NCI-H128 (cell line): Measurements from ENCODE around the gene MAD1L1.

ENCODE experiments used
- DNase-seq: peaks from one replicate; lab custom pipeline; 2025; ENCODE audit not compliant: unreplicated experiment; lab: John Stamatoyannopoulos, UW

The MAD1L1 gene

DNA sequence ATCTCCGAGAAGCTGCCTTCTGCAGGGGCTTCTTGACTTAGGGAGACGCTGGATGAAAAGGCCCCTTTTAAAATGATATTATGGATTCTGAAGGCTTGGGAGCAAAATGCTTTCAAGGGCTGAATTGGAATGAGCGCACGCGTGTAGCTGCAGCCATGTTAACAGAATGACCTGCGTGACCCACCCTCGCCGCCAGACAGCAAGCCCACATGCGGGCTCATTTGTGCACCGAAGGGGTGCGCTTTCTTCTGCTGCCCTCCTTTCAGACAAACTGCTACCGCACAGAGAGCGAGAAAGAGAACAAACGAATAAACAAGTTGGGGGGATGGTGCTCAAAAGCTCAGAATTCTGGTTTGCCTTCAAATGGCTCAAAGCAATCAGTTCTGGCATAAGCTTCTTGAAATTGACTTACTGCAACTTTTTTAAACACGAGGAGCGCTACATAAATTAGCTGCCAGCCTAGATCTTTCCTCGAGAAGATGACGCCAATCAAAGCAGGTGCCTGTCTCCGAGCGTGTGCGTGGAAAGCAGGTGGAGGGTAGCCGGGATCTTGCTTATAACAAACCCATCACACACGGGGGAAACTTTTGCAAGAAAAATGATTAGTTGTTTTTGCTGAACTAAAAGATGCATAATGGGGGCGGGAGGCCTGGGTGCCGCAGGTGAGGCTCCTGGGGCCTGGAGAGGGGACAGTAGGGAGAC is 268.4 kb downstream of the MAD1L1 start:
- no peak for DNase-seq

DNA sequence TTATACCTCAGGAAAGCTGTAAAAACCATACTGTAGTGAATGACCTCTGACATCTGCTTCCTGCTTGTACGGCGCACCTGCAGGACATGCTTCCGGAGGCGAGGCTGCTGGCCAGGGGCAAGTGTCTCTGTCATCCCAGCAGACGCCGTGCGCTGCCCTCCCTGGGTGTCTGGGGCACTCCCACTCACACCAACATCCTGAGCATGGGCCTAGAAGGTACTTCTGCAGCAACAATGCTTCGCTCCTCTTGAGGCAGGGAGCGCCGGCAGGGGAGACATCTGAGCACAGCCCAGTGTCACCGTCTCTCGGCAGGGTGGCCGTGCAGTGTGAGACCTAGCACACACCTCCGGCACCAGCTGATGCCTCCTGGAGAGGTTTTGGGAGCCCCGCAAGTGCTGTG is 269.2 kb downstream of the MAD1L1 start:
- DNase-seq, result no peak

DNA sequence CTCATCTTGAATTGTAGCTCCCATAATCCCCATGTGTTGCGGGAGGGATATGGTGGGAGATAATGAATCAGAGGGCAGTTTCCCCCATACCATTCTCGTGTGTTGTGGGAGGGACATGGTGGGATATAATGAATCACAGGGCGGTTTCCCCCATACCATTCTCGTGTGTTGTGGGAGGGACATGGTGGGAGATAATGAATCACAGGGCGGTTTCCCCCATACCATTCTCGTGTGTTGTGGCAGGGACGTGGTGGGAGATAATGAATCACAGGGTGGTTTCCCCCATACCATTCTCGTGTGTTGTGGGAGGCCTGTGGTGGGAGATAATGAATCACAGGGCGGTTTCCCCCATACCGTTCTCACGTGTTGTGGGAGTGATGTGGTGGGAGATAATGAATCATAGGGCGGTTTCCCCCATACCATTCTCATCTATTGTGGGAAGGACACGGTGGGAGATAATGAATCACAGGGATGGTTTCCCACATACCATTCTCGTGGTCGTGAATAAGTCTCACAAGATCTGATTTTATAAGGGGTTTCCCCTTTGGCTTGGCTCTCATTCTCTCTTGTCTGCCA is 271.0 kb downstream of the MAD1L1 start:
- no peak for DNase-seq

DNA sequence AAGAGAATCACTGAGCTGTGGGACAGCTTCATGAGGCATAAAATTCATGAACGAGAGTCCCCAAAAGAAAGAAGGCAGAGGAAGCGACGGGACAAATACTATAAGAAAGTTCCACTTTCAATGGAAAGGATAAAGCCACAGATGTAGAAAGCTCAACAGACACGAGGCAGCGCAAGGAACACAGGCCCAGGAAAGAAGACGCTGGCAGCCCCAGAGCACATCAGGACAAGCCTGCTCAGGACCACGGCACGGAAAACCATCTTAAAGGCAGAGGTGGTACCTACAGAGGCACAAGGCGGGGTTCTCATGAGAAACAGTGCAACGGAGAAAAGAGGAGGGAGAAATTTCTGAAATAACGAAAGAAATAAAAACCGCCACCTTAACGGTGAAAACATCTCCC is 273.4 kb downstream of the MAD1L1 start:
- no peak for DNase-seq

DNA sequence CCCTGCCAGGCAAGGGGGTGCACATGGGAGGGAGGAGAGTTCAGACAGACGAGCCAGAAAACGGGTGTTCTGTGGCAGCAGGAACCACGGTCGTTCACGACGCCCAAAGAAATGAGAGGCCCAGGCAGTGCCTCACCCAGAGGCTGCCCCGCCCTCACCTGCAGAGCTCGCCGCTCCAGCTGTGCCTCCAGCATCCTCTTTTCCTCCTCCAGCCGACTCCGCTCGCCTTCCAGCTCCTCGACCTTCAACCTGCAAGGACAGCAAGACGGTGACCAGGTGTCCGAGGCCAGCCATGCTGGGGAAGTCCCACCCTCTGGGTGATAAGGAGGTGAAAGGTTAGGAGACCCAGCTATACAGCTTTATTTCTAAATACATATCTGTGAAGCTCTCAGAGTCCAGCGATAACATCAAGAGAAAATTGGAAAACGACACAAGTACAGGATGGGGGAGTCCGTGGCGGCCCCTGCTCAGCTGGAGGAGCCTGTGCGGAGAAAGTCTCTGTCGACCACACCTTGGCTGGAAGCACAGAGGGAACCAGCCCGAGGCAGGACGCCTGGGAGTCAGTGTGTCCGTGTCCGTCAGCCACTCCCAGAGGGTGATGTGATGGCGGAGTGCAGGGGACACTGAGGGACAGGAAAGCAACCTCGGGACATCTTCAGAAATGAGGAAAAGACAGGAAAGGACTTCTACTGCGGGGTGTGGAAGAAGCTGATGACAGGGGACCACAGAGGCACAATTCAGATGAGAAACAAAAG is 275.1 kb downstream of the MAD1L1 start:
- no peak for DNase-seq

DNA sequence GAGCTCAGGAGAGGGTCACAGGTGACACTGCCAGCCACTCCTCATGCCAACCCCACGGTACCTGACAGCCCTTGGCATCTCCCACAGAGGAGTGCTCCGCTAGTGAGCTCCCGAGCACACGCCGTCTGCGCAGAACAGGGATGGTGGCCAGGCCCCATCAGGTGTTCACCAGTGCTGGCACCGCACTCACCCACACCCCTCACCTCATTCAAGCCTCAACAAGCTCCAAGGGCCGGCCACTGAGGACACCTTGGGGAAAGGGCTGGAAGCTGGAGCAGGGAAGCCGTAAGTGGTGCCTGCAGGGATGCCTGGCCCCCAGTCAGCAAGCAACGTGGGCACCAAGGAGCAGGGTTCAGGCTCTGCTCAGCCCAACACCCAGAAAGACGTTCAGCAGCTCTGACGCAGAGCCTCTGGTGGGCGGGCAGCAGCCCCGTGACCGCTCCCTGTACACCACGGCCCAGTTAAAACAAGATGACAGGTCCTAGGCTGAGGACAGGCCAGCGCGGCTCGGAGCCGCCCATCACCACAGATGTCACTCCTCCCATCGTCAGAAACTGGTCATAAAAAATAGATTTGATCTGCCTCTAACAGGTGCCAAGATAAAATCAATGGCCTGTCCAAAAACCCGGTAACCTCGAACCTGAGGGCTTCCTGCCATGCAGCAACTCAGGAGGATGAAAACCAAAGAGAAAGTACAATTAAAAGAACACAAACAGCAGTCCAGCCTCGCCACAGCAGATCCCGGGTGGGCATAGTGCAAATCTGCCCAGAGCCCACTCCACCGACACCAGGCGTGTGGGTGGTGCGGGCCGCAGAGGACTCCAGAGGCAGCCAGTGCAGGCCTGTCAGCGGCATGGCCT is 275.9 kb downstream of the MAD1L1 start:
- no peak for DNase-seq

DNA sequence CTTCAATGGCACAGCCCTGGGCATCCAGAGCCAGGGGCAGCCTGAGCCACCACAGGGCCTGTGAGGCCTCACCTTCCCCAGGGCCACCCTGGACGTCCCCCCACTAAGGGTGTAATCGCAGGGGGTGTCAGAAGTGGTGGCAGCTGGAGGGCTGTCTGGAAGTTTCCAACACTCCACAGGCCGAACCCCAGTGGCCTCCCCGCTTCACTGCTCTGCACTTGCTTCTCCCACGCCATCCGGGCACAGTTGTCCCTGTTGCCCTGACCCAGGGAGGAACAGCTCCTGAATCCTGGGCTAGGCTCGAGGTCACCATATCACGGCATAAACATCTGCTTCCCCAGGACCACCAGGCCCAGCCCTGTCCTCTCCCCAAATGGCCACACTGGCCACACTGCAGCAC is 276.6 kb downstream of the MAD1L1 start:
- no peak for DNase-seq

DNA sequence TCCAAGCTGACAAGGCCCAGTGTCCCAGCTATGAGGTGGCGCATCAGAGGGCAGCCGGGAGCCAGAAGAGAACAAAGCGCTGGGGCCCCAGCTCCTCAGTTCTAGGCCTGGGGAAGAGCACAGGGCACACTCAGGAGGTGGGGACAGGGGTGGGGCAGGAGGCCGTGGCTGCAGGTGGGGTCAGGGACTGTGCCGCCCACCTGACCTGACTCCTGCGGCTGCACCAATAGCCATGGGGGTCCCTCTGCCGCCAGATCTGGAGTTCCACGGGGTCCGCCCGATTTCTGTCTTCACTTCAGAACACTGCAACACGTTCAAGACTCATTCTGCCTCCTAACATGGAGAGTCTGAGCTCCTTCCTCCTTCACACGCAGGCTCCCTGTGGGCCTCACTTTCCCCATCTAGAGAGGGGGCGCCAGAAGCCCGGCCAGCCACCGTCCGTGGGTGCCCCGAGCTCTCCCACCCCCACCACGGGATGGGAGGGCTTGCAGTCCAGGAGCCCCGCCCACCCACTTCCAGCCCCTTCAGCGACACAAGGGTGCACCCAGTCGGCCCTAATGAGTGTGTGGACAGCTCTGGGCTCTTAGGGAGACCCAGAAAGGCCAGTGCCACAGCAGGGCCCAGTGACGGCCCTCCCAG is 278.3 kb downstream of the MAD1L1 start:
- DNase-seq, result no peak

DNA sequence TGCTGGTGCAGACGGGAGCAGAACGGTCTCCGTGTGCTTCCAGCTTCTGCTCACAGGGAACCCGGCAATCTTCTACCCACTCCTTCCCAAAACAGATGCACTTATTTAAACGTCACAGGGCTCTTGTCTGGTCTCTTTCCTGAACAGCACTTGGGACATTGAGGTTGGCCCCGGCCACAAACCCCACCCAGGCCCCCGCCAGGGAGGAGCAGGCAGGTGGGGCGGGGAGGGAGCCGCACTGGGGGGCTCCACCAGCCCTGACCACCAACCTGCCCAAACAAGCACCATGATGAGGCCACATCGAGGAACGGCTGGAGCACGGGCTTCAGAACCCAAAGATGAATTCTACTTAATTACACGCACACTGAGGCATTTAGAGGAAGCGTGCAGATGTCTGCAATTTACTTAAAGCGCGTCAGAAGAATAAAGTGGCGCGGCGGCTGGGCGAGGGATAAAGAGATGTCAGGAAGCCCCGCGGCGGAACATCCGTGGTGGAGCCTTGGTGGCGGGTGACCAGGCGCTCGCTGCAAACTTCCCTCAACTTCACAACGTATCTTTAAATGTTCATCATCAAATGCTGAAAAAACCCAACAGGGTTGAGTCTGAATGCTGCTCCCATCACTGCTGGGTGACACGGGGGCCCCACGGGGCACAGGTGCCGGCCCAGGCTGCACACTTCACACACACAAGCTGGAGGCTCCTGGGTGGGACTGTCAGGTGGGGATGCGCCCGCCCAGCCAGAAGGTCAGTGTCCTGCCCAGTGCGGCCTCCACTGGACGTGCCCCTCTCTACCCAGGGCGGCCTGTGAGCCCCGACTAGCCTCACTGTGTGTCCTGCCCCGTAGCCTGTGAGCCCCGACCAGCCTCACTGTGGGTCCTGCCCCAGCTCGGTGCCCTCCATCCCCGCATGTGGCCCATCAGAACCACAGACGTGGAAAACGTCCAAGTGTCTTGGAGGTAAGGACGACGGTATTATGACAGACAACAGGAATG is 279.2 kb downstream of the MAD1L1 start:
- DNase-seq, result no peak

DNA sequence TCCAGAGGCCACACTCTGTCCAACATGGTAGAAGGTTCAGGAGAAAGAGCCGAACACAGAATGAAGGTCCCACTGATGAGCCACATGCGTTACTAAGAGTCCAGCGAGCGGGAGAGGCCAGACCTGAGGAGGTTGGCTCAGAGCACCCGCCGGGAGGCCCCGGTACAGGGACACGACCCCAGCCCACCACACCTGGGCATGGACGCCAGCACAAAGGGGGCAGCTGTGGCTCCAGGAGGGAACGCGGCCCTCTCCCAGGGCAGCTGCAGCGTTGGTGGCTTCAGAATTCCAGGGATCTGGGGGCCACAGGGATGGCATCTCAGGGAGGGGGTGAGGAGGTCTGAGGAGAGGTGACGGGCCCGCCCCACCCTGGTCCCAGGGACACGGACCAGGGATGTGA is 280.0 kb downstream of the MAD1L1 start:
- DNase-seq, result no peak

DNA sequence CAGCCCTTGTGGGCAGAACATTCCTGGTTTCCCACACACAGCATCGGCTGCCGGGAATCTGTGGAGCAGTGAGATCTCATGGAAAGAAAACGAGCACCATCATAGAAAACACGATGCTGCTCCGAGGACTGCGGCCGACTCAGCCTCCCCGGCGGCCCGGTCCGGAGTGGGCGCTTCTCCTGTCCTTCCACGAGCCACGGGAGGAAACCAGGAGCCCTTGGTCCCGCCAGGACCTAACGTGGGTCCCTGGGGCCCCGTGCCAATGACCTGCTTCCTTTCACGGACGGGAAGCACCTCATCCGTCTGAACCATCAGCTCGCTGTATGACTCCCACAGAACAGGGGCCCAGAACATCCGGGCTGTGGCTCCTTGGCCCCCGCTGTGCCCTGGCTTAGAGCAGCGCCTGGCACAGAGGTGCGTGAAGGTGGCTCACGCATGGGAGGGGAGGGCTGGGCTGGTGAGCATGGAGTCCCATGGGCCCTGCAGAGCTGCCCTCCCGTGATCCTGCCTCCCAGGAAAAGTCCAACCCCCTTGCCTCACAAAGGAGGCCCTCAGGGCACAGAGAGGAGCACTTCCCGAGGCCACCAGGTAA is 280.5 kb downstream of the MAD1L1 start:
- DNase-seq, result no peak

DNA sequence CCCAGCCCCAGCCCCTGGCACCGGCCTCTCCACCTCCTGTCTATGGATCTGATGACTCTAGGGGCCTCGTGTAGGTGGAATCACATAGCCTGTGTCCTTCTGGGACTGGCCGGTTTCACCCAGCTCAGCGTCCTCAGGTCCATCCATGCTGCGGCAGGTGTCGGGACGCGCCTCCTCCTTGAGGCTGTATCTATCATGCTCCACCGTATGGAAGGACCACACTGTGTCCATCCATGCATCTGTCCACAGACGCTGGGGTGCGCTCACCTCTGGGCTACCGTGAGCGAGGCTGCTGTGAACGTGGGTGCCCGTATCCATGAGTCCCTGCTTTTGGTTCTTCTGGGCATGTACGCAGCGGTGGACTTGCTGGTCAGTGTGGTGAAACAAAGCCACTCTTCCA is 281.1 kb downstream of the MAD1L1 start:
- no peak for DNase-seq

DNA sequence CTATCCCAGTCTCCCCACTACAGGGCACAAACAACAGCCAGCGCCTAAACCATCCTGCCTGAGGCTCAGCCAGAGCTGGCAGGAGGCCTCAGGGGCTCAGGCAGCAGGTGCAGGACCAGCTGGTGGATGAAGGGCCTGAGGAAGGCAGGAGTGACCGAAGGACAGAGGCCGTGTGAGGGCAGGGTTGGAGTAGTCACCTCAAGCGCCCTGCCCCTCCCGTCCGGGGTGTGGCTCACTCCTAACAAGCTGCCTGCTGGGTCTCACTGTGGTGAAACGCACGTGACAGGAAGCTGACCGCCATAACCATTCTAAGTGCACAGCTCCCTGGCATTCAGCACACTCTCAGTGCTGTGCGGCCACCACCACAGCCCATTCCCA is 281.6 kb downstream of the MAD1L1 start:
- no peak for DNase-seq

DNA sequence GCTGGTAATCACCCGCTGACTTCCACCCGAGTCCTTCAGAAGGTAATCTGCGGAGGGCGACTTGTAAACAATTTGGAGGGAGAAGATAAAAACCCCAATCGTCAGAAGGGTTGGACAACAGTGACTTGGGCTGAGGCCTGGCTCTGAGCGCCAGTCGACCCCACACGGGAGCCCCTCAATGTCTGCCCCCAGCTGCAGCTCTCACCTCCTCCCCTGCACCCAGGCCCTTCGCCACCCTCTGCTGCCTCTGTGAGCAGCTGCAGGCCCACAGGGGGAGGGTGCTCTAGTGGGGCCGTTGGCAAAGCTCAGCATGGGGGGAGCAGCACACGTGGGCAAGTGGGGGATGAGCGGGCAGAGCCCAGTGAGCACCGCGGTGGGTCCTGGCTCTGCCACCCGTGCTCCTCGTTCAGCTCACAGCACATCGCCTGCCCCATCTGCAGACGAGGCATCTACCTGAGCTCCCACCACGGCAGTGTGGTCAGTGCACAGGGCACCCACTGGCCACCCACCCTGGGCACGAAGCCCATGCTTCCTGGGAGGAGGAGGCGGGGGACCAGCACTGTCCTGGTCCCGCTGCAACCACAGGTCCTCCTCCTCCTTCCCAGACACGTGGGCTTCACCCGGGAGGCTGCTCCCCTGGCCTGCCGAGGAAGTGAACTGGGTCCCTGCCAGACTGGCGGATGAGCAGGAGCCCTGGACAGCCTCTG is 282.1 kb downstream of the MAD1L1 start:
- DNase-seq, result no peak

DNA sequence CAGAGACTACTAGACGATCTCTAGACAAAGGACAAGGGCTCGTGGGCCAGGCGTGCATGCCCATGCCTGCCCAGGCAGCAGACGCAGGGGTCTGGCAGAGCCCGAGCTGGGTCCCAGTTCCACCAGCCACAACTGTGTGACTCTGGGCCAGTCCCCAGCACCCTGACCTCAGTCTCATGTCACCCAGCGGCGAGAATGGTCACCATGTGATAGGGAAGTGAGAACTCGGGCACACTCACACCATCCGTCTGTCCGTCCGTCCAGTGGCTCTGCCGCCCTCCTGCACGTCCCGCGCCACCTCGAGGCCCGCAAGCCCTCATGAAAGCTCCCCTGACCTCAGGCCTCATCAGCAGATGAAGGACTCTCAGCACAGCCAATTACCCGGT is 282.7 kb downstream of the MAD1L1 start:
- no peak for DNase-seq

DNA sequence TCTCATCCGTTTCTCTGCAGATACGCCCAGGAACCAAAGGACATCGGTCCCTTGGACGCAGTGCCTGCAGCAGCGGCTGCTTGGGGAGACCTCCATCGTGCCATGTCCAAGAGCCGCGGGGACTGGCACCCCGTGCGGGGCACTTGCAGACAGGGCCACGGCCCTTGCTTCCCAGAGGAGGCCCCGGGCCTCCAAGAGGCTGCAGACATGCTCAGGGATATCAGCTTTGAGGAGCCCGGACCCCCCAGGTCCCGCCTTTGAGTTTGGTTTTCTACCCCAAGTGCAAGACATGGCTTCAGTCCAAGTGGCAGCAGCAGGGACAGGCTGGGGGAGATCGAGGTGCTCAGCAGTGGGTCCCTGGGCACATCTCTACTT is 283.1 kb downstream of the MAD1L1 start:
- no peak for DNase-seq

DNA sequence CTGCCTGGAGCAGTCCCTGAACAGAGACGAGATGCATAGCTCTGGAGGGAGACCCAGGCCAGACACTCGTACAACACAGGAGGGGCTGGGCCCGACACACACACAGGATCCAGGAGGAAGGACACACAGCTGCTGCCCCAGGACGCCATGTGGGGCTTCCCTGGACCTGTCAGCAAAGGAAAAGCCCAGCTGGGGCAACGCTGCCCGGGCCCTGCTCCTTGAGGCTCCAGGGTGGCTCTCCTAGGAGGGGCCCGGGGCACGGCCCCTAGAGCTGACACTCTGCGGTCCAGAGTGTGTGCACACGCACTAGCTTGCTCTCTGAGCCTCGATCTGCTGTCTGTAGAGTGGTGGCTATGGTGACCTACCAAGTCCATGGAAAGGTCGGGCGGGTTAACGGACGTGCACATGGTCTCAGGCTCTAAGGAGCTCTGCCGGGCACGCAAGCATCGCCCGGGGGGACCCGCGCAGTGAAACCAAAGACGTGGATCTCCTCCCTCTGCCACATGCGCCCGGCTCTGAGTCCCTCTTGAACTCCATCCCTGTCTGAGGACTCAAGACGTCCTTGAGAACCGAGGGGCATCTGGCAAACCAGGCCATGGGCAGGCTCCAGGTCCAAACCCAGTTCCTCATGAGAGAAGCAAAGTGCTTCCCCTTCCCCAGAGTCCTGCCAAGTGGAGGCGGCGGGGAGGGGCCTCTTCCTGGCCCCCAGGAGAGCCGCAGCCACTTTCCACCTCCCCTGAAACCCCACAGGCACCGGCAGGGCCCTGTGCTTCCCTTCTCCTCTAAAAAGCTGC is 283.7 kb downstream of the MAD1L1 start:
- no peak for DNase-seq

DNA sequence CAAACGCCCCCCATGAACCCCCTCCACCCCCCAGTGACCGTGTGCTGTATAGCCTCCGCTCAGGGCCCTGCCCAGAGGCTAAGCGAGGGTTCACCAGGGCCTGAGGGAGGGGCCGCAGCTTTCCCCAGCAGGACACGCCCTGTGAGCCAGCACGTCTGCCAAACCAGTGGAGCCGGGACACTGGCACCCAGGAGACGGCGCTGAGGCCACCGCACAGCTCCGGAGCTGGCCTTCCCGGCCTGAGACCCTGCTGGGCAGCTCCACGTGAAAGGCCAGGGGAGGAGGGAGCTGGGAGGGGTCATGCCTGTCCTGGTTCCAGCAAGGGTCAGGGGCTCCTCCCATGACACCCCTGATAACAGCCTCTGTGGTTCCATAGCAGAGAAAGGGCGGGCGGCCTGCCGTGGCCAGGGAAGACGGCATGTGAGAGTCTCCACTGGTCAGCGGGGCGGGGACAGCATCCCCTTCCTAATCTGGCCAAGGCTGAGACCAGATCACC is 284.4 kb downstream of the MAD1L1 start:
- DNase-seq, result no peak
